ENCODE measurements around the gene ISOC2. TPM values are rescaled to one million over a fixed set of nuclear protein-coding genes. Genes with fewer than 3 reads are reported as not detected.

The ISOC2 gene
- total RNA-seq, 2 experiments from 2014 or later = 18.6 to 20.5 TPM

Other genes with a start within 250 kb of the ISOC2 start
- 1 to 10 TPM; 6.1 to 6.8 TPM for gene TMEM86B, start 232.9 kb downstream of the ISOC2 start, total RNA-seq
- gene PPP6R1, start 202.6 kb downstream of the ISOC2 start, total RNA-seq = 100 to 1,000 TPM; 166 to 174 TPM
- 10 to 100 TPM; 44.3 to 45.0 TPM for gene HSPBP1, start 181.5 kb downstream of the ISOC2 start, total RNA-seq
- 1 to 10 TPM; 1.4 to 2.2 TPM for gene BRSK1, start 177.6 kb downstream of the ISOC2 start, total RNA-seq
- gene TMEM150B, start 136.3 kb downstream of the ISOC2 start, total RNA-seq = not detected
- 10 to 100 TPM; 45.9 to 47.1 TPM for gene KMT5C, start 121.8 kb downstream of the ISOC2 start, total RNA-seq
- under 1 TPM; 0.57 to 0.64 TPM for gene COX6B2, start 106.9 kb downstream of the ISOC2 start, total RNA-seq
- gene GARIN5B, start 98.4 kb downstream of the ISOC2 start, total RNA-seq = not detected
- not detected for gene IL11, start 91.2 kb downstream of the ISOC2 start, total RNA-seq
- not detected for gene TMEM190, start 84.8 kb downstream of the ISOC2 start, total RNA-seq
- 10 to 100 TPM in 1 of 2 experiments, 1 to 10 TPM in 1; 9.9 to 10.2 TPM for gene TMEM238, start 77.3 kb downstream of the ISOC2 start, total RNA-seq
- gene RPL28, start 75.7 kb downstream of the ISOC2 start, total RNA-seq = 1,000 to 10,000 TPM; 3,327 to 3,354 TPM
- 100 to 1,000 TPM; 294 to 307 TPM for gene UBE2S, start 53.9 kb downstream of the ISOC2 start, total RNA-seq
- gene SHISA7, start 18.3 kb downstream of the ISOC2 start, total RNA-seq = not detected
- gene C19orf85, start 3.1 kb upstream of the ISOC2 start, total RNA-seq = not detected
- 1 to 10 TPM; 6.0 to 6.1 TPM for gene ZNF628, start 15.0 kb upstream of the ISOC2 start, total RNA-seq
- gene NAT14, start 23.5 kb upstream of the ISOC2 start, total RNA-seq = 1 to 10 TPM; 7.6 to 8.0 TPM
- gene SSC5D, start 26.8 kb upstream of the ISOC2 start, total RNA-seq = under 1 TPM; 0.25 to 0.48 TPM
- not detected for gene SBK2, start 75.5 kb upstream of the ISOC2 start, total RNA-seq
- not detected for gene SBK3, start 83.9 kb upstream of the ISOC2 start, total RNA-seq
- 1 to 10 TPM; 6.1 to 6.5 TPM for gene ZNF579, start 119.2 kb upstream of the ISOC2 start, total RNA-seq
- gene FIZ1, start 137.9 kb upstream of the ISOC2 start, total RNA-seq = 10 to 100 TPM; 12.8 to 14.8 TPM
- 10 to 100 TPM; 20.9 to 23.0 TPM for gene ZNF524, start 138.6 kb upstream of the ISOC2 start, total RNA-seq
- 10 to 100 TPM; 10.8 to 11.2 TPM for gene ZNF865, start 144.0 kb upstream of the ISOC2 start, total RNA-seq
- 1 to 10 TPM; 3.7 to 4.0 TPM for gene ZNF784, start 162.9 kb upstream of the ISOC2 start, total RNA-seq
- gene ZNF580, start 179.4 kb upstream of the ISOC2 start, total RNA-seq = 10 to 100 TPM; 18.1 to 18.7 TPM
- gene ZNF581, start 182.0 kb upstream of the ISOC2 start, total RNA-seq = 10 to 100 TPM; 18.0 to 20.7 TPM
- 1 to 10 TPM; 4.2 to 4.4 TPM for gene CCDC106, start 186.6 kb upstream of the ISOC2 start, total RNA-seq
- 100 to 1,000 TPM; 285 to 293 TPM for gene U2AF2, start 193.4 kb upstream of the ISOC2 start, total RNA-seq
- 10 to 100 TPM; 23.4 TPM for gene EPN1, start 213.6 kb upstream of the ISOC2 start, total RNA-seq

Measured in activated naive CD4-positive, alpha-beta T cell treated with anti-CD3 and anti-CD28 coated beads for 36 hours (primary cell).